NCI-H2196 (cell line): ENCODE measurements around the gene DNAJA3.
"Not testable (repeated sequence)": the region's sequence is repeated elsewhere in the genome, so short reads cannot be mapped to it uniquely, and the experiment has no call there.

Experiments
- DNase-seq: peaks from one replicate; lab custom pipeline; 2025; ENCODE audit not compliant: unreplicated experiment; lab: John Stamatoyannopoulos, UW

The DNAJA3 gene

DNA sequence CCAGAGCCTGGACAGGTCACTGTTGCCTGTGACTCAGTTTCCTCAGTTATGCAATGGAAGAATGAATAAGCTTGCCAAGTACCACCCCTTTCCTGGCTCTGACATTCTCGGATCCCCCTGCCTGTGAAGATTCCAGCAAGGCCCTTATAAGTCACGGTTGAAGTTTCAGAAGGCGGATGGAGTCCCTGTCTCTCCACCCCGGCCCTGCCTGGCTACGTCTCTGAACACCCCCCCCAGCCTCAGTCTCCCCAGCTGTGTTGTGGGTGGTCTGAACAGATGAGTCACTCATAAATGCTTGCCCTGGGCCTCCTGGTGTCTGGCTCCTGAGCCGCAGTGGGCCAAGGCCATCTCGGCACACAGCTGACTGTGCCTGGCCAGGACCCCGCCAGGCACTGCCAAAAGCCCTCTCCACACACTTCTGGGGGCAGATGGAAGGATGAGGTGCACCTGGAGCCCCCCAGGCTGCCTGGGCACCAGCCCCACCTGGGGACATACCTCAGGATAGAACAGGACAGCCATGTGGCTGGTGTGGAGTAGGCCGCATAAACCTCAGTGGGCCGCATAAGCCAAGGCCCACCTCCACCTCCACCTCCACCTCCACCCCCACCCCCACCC is 38.6 kb upstream of the DNAJA3 start:
- no peak for DNase-seq

DNA sequence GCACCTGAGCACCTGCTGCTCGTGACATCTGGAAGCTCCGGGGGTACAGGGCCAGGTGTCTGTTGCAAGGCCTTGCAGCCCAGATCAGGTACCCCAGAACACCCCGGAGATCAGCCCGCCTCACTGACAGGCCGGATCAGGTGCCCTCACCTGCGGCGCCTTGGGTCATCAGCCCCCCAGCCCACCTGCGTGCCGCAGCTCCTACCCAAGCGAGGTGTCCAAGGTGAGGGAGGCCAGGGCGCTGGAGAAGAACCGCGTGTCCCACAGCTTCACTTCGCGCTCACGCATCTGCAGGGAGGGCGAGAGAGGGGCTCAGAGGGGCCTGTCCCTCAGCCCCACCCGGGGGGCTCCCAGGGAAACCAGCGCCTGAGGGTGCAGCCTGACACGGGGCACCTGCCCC is 37.9 kb upstream of the DNAJA3 start:
- DNase-seq, result no peak

- DNase-seq, result no peak
These were observed 37.2 kb upstream of the DNAJA3 start for GRCh38 chr16:4388271-4389021.

- no peak for DNase-seq
These were observed 36.4 kb upstream of the DNAJA3 start for GRCh38 chr16:4389051-4389955.

DNA sequence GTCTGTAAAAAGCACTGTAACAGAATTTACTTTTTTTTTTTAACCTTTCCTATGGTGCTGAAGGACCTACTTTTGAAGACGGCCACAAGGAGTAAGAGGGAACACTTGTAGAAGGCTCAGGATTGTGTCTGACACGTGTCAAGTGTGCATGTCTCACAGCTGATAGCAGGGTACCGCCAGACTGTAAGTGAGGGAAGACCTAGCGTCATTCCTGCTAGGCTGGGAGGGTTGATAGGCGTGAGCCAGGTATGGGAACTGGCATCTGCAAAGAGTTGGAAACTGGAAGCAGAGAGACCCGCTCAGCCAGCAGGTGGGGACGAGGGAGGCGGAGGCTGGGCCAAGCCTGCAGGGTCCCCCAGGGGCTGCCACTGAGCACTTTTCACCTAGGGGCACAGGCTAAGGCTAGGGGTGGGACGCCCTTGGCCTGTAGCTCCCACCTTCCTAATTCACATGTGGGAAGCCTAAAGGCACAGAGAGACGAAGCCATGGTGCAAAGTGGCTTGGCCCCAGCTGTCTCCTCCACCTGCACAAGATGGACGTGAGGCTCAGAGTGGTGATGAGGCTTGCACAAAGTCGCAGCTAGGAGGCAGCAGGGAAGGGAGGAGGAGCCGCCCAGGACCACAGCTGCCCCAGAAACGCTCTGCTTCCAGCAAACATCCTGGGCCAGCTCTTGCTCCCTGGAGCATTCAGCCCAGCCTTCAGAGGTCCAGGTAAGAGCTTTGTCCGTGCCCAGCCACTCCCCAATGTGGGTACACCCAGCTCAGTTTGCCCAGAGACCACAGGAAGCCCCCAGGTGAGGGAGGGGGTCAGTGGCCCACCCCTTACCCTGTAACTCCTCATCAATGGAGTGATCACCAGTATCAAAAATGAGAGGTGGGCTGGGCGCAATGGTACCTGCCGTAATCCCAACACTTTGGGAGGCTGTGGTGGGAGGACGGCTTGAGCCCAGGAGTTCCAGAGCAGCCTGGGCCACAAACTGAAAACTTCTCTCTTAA is 35.1 kb upstream of the DNAJA3 start:
- no peak for DNase-seq

DNA sequence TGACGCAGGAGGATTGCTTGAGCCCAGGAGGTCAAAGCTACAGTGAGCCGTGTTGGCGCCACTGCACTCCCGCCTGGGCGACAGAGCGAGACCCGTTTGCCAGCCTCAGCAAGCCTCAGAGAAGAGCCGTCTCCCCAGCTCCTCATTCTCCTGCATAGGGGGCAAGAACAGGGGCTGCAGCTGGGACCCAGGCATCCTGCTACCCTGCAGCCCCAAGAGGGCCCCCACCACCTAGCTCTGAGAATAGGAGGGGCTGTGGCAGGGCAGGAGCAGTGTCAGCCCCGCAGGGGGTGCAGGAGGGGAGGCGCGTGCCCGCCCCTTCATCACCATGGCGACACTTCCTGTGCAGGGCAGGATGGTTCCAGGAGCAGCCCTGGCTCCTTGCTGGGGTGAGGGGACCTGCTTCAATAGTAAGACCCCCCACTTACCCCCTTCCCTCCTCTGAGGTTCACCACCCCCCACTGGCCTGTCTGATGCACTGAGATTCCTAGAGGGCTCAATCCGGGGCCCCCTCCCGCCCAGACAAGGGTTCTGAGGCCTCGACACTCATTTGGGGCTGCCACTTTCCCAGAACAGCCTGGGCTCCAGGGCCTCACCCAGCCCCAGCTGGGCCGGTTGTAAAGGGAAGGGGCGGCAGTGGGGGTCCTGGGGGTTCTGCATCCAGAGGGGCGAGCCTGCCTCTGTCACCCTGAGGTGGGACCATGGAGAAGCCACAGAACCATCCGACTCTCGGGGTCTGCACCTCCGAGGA is 33.9 kb upstream of the DNAJA3 start:
- DNase-seq, result no peak

GRCh38 chr16:4392382-4393239 is 33.1 kb upstream of the DNAJA3 start:
- no peak for DNase-seq

DNA sequence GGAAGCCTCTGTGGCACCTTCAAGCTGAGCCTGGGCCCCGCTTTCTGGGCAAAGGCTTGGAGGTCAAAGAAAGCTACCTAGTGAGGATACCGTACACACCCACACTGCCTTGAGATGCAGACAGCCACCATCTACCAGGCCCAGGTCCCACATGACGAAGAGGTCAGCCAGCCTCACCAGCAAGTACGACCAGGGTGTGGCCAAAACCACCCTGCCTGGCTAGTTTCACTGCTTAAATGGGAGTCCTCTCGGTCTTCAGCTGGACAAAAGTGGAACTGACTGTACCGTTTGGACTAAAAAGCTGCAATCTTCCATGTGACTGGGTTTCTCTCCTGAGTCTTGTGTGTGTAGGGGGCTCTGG is 32.4 kb upstream of the DNAJA3 start:
- no peak for DNase-seq

- not testable (repeated sequence) for DNase-seq
These were observed 31.8 kb upstream of the DNAJA3 start for GRCh38 chr16:4393850-4394249.

DNA sequence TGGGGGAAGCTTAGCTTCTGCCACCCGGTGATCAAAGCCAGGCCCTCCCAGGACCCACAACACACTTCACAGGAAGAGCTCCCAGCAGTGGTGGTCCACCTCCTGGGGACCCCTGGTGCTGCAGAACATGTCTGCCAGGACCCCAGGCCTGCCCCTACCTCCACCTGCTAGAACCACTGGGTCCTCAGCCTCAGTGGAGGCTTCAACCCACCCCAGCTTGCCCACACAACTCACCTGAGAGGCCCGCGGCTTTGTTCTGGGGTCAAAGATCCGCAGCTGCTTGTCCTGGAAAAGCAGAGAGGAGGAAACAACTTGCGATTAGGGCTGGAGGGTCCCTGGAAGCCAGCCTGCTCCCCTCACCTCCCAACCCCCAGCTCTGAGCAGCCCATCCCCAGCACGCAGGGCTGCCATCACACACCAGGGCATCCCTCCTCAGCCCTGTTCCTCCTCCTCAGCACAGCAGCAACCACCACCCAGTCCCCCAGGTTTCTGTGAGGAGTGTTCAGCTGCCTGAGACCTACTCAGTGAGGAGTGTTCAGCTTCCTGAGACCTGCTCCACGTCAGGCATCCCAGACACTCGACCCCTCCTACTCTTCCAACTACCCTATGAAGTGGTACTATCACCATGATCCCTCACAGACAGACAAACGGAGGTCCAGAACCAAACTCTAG is 30.5 kb upstream of the DNAJA3 start:
- DNase-seq, result no peak

GRCh38 chr16:4399001-4399730 is 26.5 kb upstream of the DNAJA3 start:
- DNase-seq, result no peak

- DNase-seq, result no peak
These were observed 24.6 kb upstream of the DNAJA3 start for GRCh38 chr16:4401094-4401501.

DNA sequence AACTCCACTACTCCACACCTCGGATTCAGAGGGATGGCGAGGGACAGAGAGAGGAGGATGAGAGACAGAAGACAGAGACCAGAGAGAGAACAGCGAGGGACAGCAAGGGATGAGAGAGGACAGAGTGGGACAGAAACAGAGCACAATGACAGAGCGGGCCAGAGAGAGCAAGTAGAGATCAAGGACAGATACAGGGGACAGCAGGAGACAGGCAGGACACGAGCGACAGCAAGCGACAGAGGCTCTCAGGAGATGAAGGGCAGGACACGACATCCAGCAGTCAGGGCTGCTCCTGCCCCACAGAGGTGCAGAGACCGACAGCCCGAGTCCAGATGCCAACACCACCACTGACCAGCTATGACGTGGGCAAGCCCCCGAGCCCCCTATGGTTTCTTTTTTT is 24.2 kb upstream of the DNAJA3 start:
- DNase-seq, result no peak

DNA sequence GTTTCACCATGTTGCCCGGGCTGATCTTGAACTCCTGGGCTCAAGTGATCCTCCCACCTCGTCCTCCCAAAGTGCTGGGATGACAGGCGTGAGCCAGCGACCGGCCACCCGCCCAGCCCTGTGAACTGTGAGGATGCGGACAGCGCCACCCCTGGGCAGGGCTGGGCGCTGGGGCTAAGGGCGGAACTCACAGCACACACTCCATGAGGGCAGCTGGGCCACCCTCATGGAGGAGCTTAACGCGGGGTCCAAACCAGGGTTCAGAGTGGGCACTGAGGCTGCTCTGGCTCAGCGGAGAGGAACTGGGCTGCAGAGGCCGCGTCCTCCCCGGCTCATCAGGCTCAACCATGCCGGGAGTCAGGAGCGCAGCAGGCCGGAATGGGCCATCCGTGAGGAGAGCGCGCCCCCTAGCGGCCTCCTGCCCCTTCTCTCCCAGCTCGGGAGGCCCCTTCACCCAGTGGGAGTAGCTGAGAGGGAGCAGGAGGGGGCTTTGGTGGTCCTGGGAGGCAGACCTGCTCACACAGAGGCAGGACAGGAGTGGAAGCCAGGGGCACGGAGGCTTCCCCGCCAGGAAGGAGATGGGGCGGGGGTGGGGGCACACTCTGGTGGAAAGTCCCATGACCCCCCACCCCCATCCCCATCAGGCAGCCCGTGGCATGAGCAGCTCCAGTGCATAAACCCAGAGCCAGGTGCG is 23.1 kb upstream of the DNAJA3 start:
- peak; percentile 80 for DNase-seq

DNA sequence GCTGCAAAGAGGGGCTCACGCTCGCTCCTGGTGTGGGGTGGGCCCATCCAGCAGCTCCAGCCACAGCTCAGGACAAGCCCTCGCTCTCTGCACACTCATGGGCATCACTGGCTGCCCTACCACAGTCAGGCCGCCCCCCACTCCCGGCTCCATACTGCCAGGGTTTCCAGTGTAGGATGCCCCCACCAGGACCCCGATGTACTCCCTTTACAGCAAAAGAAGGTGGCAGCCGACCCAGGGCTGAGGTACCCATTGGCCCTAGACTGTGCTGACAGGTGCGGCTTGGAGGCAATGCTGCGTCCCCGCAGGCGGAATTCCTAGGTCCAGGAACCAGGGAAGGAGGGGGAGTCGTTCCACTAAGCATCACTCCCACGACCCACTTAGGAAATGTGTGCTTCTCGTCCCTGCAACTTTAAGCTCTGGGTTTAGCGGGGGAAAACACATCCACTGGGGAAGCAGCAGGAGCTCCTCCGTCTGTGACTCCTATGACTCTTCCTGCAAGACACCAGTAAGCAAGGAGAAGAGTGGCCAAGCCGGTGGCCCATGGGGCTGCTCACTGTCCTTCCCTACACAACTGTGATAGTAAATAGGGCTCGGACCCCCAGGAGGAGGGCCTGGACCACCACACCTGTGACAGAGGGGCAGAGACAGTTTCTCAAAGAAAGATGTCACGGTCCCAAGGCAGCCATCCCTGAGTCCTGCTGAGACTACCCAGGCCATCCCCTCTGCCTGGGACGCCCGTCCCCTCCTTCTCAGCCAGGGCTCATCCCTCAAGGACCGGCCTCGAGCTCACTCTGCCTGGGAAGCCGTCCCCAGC is 22.3 kb upstream of the DNAJA3 start:
- no peak for DNase-seq

- peak; percentile 85 for DNase-seq
These were observed 21.3 kb upstream of the DNAJA3 start for GRCh38 chr16:4404247-4404966.
